Measurements from ENCODE around the gene TSHZ1.

TSHZ1 gene

GRCh38 chr18:75280427-75281280 lies 70.1 kb downstream of the TSHZ1 start:
- no peak overlapping the region for H3K4me3 ChIP-seq (replicated peaks; ENCODE audit: low read depth, low read length)
- no peak for TF ChIP-seq CTCF (IDR thresholded peaks at IDR 0.05; ENCODE audit: low read depth, low read length, missing control alignments)
- DNase-seq (ENCODE audit: extremely low read depth, low read depth) = no peak

GRCh38 chr18:75282746-75283145 lies 72.1 kb downstream of the TSHZ1 start:
- no peak for TF ChIP-seq CTCF (IDR thresholded peaks at IDR 0.05; ENCODE audit: low read depth, low read length, missing control alignments)
- no peak for DNase-seq (ENCODE audit: extremely low read depth, low read depth)
- no peak overlapping the region for H3K4me3 ChIP-seq (replicated peaks; ENCODE audit: low read depth, low read length)

- H3K4me3 ChIP-seq (replicated peaks; ENCODE audit: low read depth, low read length) = no peak overlapping the region
- DNase-seq (ENCODE audit: extremely low read depth, low read depth) = no peak
- TF ChIP-seq CTCF (IDR thresholded peaks at IDR 0.05; ENCODE audit: low read depth, low read length, missing control alignments) = no peak
Measured at GRCh38 chr18:75283731-75284130, 73.1 kb downstream of the TSHZ1 start.

DNA sequence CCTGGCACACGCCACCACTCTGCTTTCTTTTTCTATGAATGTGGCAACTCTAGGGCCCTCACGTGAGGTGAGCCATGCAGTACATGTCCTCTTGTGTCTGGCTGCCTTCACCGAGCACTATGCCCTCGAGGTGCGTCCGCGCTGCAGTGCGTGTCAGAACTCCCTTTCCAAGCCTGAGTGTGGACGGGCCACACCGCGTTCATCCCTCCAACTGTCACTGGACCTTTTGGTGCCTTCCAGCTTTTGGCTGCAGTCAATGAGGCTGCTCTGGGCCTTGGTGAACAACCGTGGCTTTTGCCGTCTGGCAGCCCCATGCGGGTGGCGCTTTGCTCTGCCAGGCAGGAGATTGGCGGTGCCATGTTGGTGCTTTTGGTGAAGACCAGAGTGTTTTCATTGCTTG lies 74.0 kb downstream of the TSHZ1 start:
- no peak overlapping the region for H3K4me3 ChIP-seq (replicated peaks; ENCODE audit: low read depth, low read length)
- TF ChIP-seq CTCF (IDR thresholded peaks at IDR 0.05; ENCODE audit: low read depth, low read length, missing control alignments) = no peak
- no peak for DNase-seq (ENCODE audit: extremely low read depth, low read depth)

DNA sequence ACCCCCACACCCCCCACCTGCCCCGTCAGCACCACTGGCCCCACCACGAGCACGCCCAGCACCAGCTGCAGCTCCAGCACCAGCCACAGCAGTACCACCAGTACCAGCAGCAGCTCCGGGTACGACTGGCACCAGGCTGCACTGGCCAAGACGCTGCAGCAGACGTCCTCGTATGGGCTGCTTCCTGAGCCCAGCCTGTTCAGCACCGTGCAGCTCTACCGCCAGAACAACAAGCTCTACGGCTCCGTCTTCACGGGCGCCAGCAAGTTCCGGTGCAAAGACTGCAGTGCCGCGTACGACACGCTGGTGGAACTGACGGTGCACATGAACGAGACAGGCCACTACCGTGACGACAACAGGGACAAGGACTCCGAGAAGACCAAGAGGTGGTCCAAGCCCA lies 75.3 kb downstream of the TSHZ1 start:
- no peak for DNase-seq (ENCODE audit: extremely low read depth, low read depth)
- no peak overlapping the region for H3K4me3 ChIP-seq (replicated peaks; ENCODE audit: low read depth, low read length)
- no peak for TF ChIP-seq CTCF (IDR thresholded peaks at IDR 0.05; ENCODE audit: low read depth, low read length, missing control alignments)

DNA sequence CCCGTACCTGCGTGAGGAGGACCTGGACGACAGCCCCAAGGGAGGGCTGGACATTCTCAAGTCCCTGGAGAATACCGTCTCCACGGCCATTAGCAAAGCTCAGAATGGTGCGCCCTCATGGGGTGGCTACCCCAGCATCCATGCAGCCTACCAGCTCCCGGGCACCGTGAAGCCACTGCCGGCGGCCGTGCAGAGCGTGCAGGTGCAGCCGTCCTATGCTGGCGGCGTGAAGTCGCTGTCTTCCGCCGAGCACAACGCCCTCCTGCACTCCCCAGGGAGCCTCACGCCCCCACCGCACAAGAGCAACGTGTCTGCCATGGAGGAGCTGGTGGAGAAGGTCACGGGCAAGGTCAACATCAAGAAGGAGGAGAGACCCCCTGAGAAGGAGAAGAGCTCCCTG lies 76.4 kb downstream of the TSHZ1 start:
- no peak for DNase-seq (ENCODE audit: extremely low read depth, low read depth)
- TF ChIP-seq CTCF (IDR thresholded peaks at IDR 0.05; ENCODE audit: low read depth, low read length, missing control alignments) = no peak
- H3K4me3 ChIP-seq (replicated peaks; ENCODE audit: low read depth, low read length) = no peak overlapping the region

DNA sequence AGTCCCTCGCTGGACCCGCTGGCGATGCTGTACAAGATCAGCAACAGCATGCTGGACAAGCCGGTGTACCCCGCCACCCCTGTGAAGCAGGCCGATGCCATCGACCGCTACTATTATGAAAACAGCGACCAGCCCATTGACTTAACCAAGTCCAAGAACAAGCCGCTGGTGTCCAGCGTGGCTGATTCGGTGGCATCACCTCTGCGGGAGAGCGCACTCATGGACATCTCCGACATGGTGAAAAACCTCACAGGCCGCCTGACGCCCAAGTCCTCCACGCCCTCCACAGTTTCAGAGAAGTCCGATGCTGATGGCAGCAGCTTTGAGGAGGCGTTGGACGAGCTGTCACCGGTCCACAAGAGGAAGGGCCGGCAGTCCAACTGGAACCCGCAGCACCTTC lies 77.1 kb downstream of the TSHZ1 start:
- DNase-seq (ENCODE audit: extremely low read depth, low read depth) = no peak
- H3K4me3 ChIP-seq (replicated peaks; ENCODE audit: low read depth, low read length) = no peak overlapping the region
- no peak for TF ChIP-seq CTCF (IDR thresholded peaks at IDR 0.05; ENCODE audit: low read depth, low read length, missing control alignments)

Measured in HFF-Myc (cell line).